H9 (cell line): Measurements from ENCODE around the gene FAM20A. TPM values are rescaled to one million over a fixed set of nuclear protein-coding genes. Genes with fewer than 3 reads are reported as not detected.

Source experiments
- DNase-seq: peaks from one replicate; pipeline ENCODE4 v3.0.0-alpha.2; 2017
- H2AFZ ChIP-seq: one replicate; pipeline ENCODE4 v1.6.1; 2013; ENCODE audit warnings: mild to moderate bottlenecking, low read length, control low read depth, moderate library complexity
- H2AK5ac ChIP-seq: 2 replicates; pipeline ENCODE4 v1.6.1; 2013; ENCODE audit warnings: low read length, control low read depth, mixed read lengths; ENCODE audit not compliant: insufficient read length
- H2BK120ac ChIP-seq: one replicate; pipeline ENCODE4 v1.6.1; 2013; ENCODE audit warnings: low read depth, mild to moderate bottlenecking, low read length, control low read depth, inconsistent platforms; ENCODE audit not compliant: poor library complexity, severe bottlenecking
- H2BK12ac ChIP-seq: 2 replicates; pipeline ENCODE4 v1.6.1; 2013; ENCODE audit warnings: low read length, control low read depth, mixed read lengths, low read depth; ENCODE audit not compliant: insufficient read length
- H2BK15ac ChIP-seq: 2 replicates; pipeline ENCODE4 v1.6.1; 2013; ENCODE audit warnings: low read depth, low read length, control low read depth
- H2BK20ac ChIP-seq: one replicate; pipeline ENCODE4 v1.6.1; 2013; ENCODE audit warnings: low read depth, mild to moderate bottlenecking, low read length, control low read depth, inconsistent platforms; ENCODE audit not compliant: poor library complexity, severe bottlenecking
- H2BK5ac ChIP-seq: 2 replicates; pipeline ENCODE4 v1.6.1; 2013; ENCODE audit warnings: low read length, control low read depth, mixed read lengths; ENCODE audit not compliant: insufficient read length
- H3K14ac ChIP-seq: 2 replicates; pipeline ENCODE4 v1.6.1; 2013; ENCODE audit warnings: low read length, control low read depth; ENCODE audit not compliant: insufficient read depth
- H3K18ac ChIP-seq: 2 replicates; pipeline ENCODE4 v1.6.1; 2013; ENCODE audit warnings: low read depth, mild to moderate bottlenecking, mixed read lengths, low read length, control low read depth; ENCODE audit not compliant: insufficient read length
- H3K23ac ChIP-seq: 2 replicates; pipeline ENCODE4 v1.6.1; 2013; ENCODE audit warnings: low read length, control low read depth, mixed read lengths, low read depth; ENCODE audit not compliant: insufficient read length
- H3K23me2 ChIP-seq: 2 replicates; pipeline ENCODE4 v1.6.1; 2013; ENCODE audit warnings: low read depth, mild to moderate bottlenecking, mixed read lengths, low read length, control low read depth; ENCODE audit not compliant: insufficient read length, poor library complexity, severe bottlenecking
- H3K27ac ChIP-seq: 2 replicates; pipeline ENCODE4 v1.5.1; 2013; ENCODE audit warnings: low read length, control low read depth, mixed read lengths, low read depth; ENCODE audit not compliant: insufficient read length
- H3K27me3 ChIP-seq: 2 replicates; pipeline ENCODE4 v1.6.1; 2013; ENCODE audit warnings: low read length, control low read depth, inconsistent platforms; ENCODE audit not compliant: insufficient read depth
- H3K4ac ChIP-seq: 2 replicates; pipeline ENCODE4 v1.6.1; 2013; ENCODE audit warnings: low read depth, mild to moderate bottlenecking, control low read depth, inconsistent platforms, low read length, moderate library complexity
- H3K4me1 ChIP-seq: 2 replicates; pipeline ENCODE4 v1.6.1; 2013; ENCODE audit warnings: low read length, control low read depth, inconsistent platforms; ENCODE audit not compliant: insufficient read depth
- H3K4me2 ChIP-seq: 2 replicates; pipeline ENCODE4 v1.6.1; 2013; ENCODE audit warnings: low read length, control low read depth, mixed read lengths; ENCODE audit not compliant: insufficient read length, insufficient read depth
- H3K56ac ChIP-seq: 2 replicates; pipeline ENCODE4 v1.6.1; 2013; ENCODE audit warnings: low read depth, mild to moderate bottlenecking, mixed read lengths, low read length, control low read depth; ENCODE audit not compliant: insufficient read length
- H3K79me1 ChIP-seq: 2 replicates; pipeline ENCODE4 v1.6.1; 2013; ENCODE audit warnings: low read depth, mild to moderate bottlenecking, moderate library complexity, low read length, control low read depth, inconsistent platforms; ENCODE audit not compliant: insufficient read depth, poor library complexity, severe bottlenecking
- H3K79me2 ChIP-seq: 2 replicates; pipeline ENCODE4 v1.6.1; 2013; ENCODE audit warnings: low read length, control low read depth, inconsistent platforms; ENCODE audit not compliant: insufficient read depth
- H3K9ac ChIP-seq: 2 replicates; pipeline ENCODE4 v1.6.1; 2013; ENCODE audit warnings: low read length, control low read depth, mixed read lengths; ENCODE audit not compliant: insufficient read length; ENCODE audit errors: extremely low read depth
- H3K9me3 ChIP-seq: one replicate; pipeline ENCODE4 v1.6.1; 2013; ENCODE audit warnings: low read depth, low read length, inconsistent platforms; ENCODE audit not compliant: control insufficient read depth
- H3T11ph ChIP-seq: one replicate; pipeline ENCODE4 v1.6.1; 2013; ENCODE audit warnings: mild to moderate bottlenecking, low read length, control low read depth, inconsistent platforms
- H4K20me1 ChIP-seq: one replicate; pipeline ENCODE4 v1.6.1; 2013; ENCODE audit not compliant: control insufficient read depth, insufficient read length, insufficient read depth
- H4K5ac ChIP-seq: 2 replicates; pipeline ENCODE4 v1.6.1; 2013; ENCODE audit warnings: low read depth, mild to moderate bottlenecking, mixed read lengths, low read length, control low read depth; ENCODE audit not compliant: insufficient read length
- H4K8ac ChIP-seq: replicated peaks from 2 replicates; pipeline ENCODE4 v1.6.1; 2013; ENCODE audit warnings: low read length, control low read depth, mixed read lengths, low read depth; ENCODE audit not compliant: insufficient read length
- H4K91ac ChIP-seq: 2 replicates; pipeline ENCODE4 v1.6.1; 2013; ENCODE audit warnings: low read depth, mild to moderate bottlenecking, moderate library complexity, mixed read lengths, low read length, control low read depth; ENCODE audit not compliant: insufficient read length
- H3K27ac Mint-ChIP-seq, 3 experiments: 2 replicates in 2 of 3; 3 replicates in 1 of 3; pipeline ENCODE4 v1.8.0; 2020 to 2021; ENCODE audit warnings: mixed read lengths in 3 of 3, mild to moderate bottlenecking in 1 of 3, moderate library complexity in 1 of 3
- H3K27me3 Mint-ChIP-seq: 2 replicates; pipeline ENCODE4 v1.8.0; 2021; ENCODE audit warnings: low read depth, mild to moderate bottlenecking, moderate library complexity, mixed read lengths
- H3K36me3 Mint-ChIP-seq, 3 experiments: 2 replicates in 2 of 3; 3 replicates in 1 of 3; pipeline ENCODE4 v1.8.0; 2020 to 2021; ENCODE audit warnings: low read depth in 3 of 3, mixed read lengths in 3 of 3; ENCODE audit not compliant: insufficient read depth in 1 of 3
- H3K4me1 Mint-ChIP-seq, 2 experiments: 2 replicates each; pipeline ENCODE4 v1.8.0; 2020; ENCODE audit warnings: mixed read lengths in 2 of 2
- H3K4me3 Mint-ChIP-seq, 2 experiments: 2 replicates in 1 of 2; 3 replicates in 1 of 2; pipeline ENCODE4 v1.8.0; 2020 to 2021; ENCODE audit warnings: mild to moderate bottlenecking in 2 of 2, mixed read lengths in 2 of 2, moderate library complexity in 1 of 2
- H3K9me3 Mint-ChIP-seq, 2 experiments: 2 replicates in 1 of 2; 3 replicates in 1 of 2; pipeline ENCODE4 v1.8.0; 2020; ENCODE audit warnings: mild to moderate bottlenecking in 2 of 2, mixed read lengths in 2 of 2, moderate library complexity in 1 of 2
- CTCF ChIP-seq: fragments of 200-600 bp; sonication (generic); conservative IDR thresholded peaks from 3 replicates; pipeline ENCODE4 v1.8.0; 2021; ENCODE audit warnings: antibody characterized with exemption, mild to moderate bottlenecking
- WGBS: extraction: QIAGEN DNeasy Blood & Tissue Kit; methylation state at CpG from one replicate; pipeline ENCODE4 v1.1.7; 2013; ENCODE audit warnings: missing lambda C conversion rate, low lambda C conversion rate, mixed read lengths; ENCODE audit not compliant: insufficient read length; ENCODE audit errors: extremely low coverage; 5-methylcytosine and 5-hydroxymethylcytosine counted together
- total RNA-seq: library from RNA; stranded (reverse); gene quantifications from 2 replicates; pipeline ENCODE4 v1.2.1, GENCODE V29; 2021

FAM20A gene
- total RNA-seq, 1 experiment from 2014 or later, result 34.4 TPM

GRCh38 chr17:68544111-68544915 lies 56.9 kb downstream of the FAM20A start:
- DNase-seq, result no peak
- Histone ChIP-seq H2BK15ac (no peak overlapping the region), H3K9ac (no peak overlapping the region), H3K14ac (no peak overlapping the region), H3K4me1 (no peaks in the 10 kb centered on the region), H3K79me2 (no peaks in the 10 kb centered on the region), H2BK120ac (no peak overlapping the region), H2BK5ac (no peak overlapping the region), H3K23ac (no peak overlapping the region), H4K20me1 (no peaks in the 10 kb centered on the region), H3K27me3 (no peaks in the 10 kb centered on the region), H2AFZ (no peak overlapping the region), H3K18ac (no peak overlapping the region), H3T11ph (no peak overlapping the region), H4K91ac (no peak overlapping the region), H4K8ac (no peak overlapping the region), H3K4me2 (no peak overlapping the region), H4K5ac (no peak overlapping the region), H3K27ac (no peak overlapping the region), H3K79me1 (no peaks in the 10 kb centered on the region), H3K56ac (no peak overlapping the region), H2AK5ac (no peak overlapping the region), H3K4ac (no peak overlapping the region), H2BK12ac (no peak overlapping the region), H2BK20ac (no peak overlapping the region), H3K9me3 (no peaks in the 10 kb centered on the region), H3K23me2 (no peaks in the 10 kb centered on the region)
- H3K4me1 Mint-ChIP-seq, result no peaks in the 10 kb centered on the region
- TF ChIP-seq CTCF, result no peak
- no peak overlapping the region for H3K4me3 Mint-ChIP-seq
- H3K9me3 Mint-ChIP-seq, result peaks cover 2 to 5% of the 10 kb centered on the region in 2 experiments; a peak in 4 of 5 replicates
- no CpG with 5 or more reads among the region's 12 CpGs for WGBS
- H3K27me3 Mint-ChIP-seq, result no peaks in the 10 kb centered on the region; the same call in 1 of the 2 replicates
- H3K36me3 Mint-ChIP-seq, result peaks cover 8 to 51% (median 51%) of the 10 kb centered on the region in 3 experiments
- H3K27ac Mint-ChIP-seq, result no peak overlapping the region; a peak in 1 of 7 replicates
